ENCODE measurements around the gene BBS2.
A peak's percentile ranks its signal among the peaks of the same experiment; 100 is the strongest.

BBS2 gene, protein sequence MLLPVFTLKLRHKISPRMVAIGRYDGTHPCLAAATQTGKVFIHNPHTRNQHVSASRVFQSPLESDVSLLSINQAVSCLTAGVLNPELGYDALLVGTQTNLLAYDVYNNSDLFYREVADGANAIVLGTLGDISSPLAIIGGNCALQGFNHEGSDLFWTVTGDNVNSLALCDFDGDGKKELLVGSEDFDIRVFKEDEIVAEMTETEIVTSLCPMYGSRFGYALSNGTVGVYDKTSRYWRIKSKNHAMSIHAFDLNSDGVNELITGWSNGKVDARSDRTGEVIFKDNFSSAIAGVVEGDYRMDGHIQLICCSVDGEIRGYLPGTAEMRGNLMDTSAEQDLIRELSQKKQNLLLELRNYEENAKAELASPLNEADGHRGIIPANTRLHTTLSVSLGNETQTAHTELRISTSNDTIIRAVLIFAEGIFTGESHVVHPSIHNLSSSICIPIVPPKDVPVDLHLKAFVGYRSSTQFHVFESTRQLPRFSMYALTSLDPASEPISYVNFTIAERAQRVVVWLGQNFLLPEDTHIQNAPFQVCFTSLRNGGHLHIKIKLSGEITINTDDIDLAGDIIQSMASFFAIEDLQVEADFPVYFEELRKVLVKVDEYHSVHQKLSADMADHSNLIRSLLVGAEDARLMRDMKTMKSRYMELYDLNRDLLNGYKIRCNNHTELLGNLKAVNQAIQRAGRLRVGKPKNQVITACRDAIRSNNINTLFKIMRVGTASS

DNA sequence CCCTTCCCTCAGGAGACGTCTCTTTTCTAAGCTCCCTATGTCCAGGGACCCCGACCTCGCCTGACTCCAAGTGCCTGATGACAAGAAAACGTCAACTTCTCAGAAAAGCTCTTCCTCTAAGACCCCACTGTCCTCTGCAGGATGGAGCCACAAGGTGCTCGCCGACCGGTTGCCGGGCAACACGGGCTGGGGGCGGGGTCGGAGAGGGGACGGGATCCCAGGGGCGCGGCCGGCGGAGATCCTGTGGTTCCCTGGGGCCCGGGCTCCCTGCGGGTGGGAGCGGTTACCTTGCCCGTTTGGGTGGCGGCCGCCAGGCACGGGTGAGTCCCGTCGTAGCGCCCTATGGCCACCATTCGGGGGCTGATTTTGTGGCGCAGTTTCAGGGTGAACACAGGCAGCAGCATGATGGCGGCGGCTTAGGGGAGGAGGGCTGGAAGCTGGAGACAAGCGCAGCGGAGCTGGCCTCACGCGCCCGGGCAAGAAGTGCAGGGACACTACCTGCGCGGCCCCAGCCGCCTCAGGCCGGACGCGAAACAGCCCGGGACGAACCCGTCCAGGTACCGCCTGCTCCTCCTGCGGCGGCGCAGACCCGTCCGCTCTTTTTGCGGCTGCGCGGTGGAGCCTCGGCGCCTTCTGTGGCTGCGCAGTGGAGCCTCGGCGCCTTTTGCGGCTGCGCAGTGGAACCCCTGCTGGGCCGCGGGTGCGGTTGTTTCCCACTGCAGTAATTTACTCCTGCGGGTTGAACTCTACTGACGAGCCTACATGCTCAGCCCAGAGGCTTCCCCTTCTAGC is at the start of gene BBS2:
BBS2 (minus strand) TSS at position 566 of the 792 bp plus-strand sequence; CDS start at position 404, 162 bp downstream.
- peak; percentile 95 for DNase-seq

DNA sequence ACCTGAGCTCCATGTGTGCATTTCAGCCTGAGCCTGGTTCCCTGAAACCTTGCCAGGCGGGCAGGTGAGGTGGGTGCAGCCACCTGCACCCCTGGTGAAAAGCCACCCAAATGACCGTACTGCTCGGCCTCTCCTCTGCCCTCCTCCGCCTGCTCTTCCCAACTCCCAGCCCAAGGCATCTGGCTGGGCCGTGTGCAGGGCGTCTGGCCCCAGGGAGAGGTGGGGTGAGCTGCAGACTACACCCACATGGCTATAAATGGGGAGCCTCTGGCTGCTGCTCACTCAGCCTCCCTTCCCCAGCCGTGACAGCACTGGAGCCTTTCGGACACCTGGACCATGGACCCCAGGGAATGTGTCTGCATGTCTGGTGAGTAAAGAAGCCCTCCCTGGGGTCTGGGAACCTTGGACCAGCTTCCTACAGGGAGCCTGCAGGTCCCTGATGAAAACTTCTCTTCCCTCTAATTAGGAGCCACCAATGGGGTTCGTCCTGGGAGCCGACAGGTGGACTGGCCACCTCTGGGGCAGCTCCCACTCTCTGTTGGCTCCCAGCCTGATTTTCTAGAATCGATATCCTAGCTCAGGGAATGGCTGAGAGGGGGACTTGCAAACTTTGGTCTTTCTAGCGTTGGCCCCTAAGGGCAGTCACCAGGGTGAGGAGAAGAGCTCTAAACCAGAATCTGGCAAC is 45.1 kb upstream of the BBS2 start, which contains the start of gene MT4:
MT4 (plus strand) TSS at position 281 of the 685 bp plus-strand sequence; CDS start at position 337, 56 bp downstream.
- no peak for DNase-seq

DNA sequence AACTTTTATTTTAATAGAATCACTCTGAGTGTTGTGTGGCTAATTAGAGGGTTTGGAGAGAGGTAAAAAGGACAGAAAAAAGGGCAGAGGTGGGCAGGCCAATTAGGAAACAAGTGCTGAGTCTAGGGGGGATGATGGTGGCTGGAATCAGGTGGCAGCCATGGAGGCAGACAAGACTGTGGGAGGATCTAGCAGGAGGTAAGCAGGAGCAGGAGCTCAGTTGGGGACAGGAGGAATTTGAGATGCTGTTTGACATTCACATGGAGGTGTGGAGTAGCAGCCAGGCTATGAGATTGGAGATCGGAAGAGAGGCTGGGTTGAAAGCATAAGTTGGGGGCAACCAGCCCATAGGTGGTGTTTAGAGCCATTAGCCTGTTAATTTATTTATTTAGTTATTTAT is 41.3 kb upstream of the BBS2 start:
- DNase-seq, result no peak

DNA sequence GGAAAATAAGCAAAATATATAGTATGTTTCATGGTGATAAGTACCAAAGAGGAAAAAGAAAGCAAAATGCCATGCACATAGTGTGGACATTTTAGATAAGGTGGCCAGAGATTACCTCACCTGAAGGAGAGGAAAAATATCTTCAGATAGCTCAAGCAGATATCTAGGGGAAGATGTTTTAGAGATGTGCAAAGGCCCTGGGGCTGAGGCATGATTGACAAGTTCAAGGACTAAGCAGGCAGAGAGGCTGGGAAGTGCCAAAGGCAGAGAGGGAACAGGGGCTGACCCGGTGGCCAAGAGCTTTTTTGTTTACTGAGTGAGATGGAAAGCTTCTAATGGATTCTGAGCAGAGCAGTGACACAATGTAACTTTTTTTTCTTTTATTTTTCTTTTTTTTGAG is 40.6 kb upstream of the BBS2 start:
- no peak for DNase-seq

DNA sequence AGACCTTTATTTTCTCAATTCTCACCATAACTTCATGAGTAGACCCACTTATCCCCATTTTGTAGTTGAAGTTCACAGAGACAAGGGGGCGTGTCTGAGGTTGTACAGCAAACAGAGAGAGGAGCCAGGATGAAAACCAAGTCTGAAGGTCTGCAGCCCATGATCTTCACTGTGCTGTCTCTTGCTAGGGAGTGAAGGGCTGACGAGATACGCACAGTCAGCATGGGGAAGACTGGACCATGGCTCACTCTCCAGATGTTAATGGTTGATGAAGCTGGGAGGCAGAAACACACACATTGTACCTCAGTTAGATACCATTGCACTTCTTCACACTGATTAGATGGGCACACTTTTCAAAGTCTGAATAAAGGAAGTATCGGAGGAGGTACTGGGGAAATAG is 39.3 kb upstream of the BBS2 start:
- no peak for DNase-seq

DNA sequence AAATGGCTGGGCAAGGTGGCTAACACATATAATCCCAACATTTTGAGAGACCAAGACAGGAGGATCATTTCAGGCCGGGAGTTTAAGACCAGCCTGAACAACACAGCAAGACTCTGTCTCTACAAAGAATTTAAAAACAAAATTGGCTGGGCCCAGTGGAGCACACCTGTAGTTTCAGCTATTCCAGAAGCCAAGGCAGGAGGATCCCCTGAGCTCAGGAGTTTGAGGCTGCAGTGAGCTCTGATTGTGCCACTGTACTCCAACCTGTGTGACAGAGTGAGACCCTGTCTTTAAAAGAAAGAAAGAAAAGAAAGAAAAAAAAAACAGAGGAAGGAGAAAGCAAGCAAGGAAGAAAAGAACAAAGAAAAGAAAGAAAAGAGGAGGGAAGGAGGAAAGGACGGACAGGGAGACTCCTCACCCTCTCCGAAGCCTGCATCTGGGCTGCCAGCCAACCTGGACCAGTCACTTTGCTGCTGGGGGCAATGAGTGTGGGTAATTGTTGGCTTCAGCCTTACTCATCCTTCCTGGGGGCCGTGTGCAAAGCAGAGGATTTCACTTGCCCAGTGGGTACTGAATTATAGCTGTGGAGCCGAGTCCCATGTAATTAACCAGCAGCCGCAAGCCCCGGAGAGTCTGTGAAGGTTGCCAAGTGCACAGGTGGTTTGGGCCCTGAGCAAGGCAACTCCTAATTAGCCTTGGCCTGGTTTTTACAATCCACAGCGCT is 38.4 kb upstream of the BBS2 start:
- DNase-seq, result no peak

DNA sequence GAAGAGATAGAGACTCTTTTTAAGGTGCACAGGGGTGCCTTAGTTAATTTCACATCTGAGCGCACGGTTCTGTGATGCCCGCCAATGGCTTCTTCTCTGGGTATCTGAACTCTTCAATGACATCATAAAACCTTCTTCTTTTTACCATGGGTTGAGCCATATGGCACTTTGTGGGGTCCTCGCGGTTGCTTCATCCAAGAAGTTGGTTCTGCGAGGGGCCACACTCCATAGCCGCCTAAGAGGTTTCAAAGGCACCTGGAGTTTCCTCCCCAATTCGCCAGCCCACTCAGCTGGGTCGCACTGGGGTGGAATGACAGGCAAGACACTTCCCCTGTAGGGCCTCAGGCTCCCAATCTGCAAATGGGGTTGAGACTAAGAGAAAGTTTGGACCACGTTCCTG is 34.6 kb upstream of the BBS2 start:
- DNase-seq, result no peak

DNA sequence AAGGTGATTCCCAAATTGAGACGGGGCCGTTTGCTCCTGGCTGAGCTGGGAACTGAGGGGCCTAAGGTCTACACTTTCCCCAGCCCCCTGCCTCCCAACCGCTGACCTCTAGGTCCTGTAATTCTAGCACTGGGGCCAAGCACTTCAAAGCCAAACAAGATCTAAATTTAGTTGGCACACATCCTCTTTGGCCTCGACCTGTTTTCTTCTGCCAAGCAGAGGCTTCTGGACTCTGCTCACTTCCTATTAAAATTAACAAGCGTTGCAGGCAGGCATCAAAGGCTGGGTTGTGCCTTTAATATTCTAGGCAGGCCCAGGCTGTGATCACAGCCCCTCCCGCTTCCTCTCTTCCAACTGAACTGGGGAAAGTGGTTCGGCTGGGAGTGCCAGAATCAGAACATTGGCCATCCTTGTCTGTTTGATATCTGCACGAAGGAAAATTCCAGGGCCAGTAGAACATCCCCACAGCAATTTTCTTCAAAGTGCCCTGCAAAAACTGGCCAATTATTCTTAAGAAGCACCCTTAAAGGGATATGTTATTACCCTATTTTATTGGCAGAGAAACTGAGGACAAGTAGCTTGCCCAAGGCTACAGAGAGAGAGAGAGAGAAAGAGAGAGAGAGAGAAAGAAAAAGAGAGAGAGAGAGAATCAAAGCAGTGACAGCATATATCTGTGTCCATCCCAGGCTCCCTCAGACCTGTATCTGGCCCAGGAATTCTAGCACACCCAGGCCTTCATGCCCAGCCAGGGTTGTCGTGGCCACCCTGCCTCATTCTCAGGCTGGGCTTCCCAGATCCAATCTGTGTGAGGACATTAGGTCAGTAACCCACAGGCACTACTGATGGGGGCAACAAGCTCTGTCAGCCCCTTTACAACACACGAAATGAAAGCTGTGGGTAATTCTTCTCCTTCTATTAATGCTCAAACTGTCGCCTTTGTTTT is 32.2 kb upstream of the BBS2 start:
- DNase-seq, result no peak

DNA sequence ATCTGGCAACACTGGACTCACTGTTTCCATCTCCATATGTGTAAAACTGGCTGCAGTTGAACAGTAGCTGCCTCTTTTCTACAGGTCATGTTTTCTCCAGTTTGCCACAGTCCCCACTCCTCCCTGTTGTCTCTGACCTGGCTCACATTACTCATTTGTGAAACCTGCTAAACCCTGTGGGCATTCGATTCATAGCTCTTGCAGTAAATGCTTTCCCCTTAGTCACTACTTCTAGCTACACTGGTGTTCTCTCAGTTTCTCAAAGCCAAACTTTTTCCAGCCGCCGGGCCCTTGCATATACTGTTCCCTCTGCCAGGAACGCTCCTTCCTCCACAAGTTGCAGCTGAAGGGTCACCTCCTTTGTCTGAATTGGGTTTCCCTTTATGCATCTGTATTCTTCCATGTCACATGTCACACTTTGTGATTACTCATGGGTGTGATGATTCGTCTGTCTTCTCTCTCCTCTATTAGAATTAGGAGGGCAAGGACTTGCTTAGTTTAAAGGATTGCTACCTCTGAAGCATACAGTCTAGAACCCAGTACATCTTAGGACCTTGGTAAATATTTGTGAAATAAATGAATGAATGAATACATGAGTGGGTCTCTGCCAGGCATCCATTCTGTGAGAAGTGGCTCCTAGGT is 30.0 kb upstream of the BBS2 start:
- no peak for DNase-seq

DNA sequence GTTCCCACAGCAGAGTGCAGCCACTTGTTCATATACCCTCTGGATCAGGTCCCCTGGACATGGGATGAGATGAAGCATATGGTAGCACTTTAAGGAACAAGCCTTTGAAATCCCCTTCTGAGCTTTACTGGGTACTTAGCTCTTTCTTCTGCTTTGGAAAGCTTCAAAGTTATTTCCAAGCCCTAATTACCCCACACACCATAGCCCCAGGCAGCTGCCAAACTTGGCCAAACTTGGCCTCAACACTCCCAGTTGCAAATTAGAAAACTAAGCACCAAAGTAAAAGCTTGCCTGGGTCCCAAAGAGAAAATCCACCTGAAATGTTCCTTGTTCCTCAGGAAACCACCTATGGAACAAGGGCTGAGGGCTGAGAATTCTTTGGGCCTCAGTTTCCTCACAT is 29.3 kb upstream of the BBS2 start:
- no peak for DNase-seq

DNA sequence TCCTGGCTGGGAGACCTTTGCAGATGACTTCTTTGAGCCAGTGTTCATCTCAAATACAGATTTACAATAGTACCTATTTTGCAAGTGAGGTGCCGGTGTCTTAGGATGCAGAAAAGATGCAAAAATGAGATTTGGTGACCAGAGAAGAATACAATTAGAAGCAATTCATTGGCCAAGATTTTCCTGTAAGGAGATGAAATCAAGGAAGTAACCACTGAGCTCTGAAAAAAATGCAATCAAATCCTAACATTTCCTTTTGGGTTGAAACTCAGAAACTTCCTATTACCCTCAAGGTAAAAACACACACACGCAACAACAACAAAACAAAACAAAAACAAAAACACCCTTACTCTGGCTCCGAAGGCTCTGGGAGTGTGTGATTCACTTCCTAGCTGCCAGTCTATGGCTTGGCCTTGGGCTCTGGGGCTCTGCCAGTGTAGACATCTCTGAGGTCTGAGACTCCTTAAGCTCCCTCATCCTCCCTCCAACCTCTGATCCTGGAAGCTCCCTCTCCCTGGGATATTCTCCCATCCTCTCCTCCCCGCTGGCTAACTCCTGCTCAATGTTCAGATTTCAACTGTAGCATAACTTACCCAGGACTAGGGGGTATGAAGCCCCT is 28.2 kb upstream of the BBS2 start:
- no peak for DNase-seq

DNA sequence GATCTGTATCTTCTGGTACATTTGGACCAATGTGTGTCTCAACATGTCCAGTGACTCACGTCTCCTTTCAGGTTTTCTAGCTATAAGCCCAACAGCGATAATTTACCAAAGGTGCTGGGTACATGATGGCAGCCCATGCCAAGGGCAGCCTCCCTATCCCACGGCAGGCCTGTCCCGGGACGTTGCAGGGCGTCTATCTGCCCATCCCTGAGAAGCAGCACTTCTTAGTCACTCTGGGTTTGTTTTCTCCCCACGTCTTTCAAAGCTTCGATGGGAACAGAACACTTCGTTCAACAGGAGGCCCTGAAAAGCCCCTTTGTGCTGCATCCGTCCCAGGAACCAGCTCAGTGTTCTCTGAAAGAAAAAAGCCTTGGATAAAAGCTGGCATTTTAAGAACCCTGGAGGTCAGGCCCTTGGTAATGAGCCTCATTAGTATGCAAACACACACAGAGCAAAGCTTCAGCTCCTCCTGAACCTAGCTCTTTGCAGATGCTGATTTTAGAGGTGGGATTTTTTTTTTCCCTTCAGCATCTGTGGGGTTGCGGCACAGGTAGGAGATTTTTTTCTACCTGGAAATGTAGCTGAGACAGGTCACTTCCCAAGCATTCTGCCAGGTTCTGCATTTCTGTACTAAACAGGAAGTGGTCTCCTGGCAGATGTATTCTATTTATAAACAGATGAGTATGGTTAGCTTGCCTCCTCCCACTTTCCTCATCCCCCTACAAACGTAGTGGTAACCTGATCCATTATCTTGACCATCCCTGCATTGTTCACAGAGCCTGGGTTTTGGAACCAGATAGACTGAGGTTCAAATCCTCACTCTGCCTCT is 27.5 kb upstream of the BBS2 start:
- peak; percentile 22 for DNase-seq

DNA sequence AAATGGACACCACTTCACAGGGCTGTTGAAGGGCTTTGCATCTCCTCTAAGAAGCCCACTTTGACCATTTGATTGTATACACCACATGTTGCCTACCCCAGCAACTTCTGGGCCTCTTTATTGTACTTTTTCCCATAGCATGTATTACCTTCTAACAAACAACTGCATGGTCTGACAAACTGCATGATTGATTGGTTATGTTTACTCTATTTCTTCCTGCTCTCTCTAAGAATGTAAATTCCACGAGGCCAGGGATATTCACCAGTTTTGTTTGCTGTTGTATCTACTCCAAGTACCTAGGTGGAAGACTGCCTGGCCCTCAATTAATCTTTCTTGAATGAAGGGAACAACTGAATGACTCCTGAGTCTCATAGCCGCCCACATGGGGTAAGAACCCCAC is 22.2 kb upstream of the BBS2 start:
- no peak for DNase-seq

DNA sequence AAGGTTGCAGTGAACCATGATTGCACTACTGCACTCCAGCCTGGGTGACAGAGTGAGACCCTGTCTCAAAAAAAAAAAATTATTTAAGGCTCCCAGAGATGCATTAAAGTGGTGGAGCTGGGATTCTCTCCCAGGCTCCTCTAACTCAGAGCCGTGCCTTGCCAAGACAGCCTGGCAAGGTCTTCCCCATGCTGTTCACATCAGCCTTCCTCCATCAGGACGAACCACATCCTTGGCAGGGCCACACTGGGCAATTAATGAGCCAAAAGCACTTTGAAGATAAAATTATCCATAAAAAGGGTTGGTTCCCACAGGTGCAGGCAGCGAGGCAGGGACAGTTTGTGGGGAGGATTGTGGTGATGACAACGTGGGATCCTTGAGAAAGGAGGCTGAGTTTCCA is 19.8 kb upstream of the BBS2 start:
- no peak for DNase-seq

DNA sequence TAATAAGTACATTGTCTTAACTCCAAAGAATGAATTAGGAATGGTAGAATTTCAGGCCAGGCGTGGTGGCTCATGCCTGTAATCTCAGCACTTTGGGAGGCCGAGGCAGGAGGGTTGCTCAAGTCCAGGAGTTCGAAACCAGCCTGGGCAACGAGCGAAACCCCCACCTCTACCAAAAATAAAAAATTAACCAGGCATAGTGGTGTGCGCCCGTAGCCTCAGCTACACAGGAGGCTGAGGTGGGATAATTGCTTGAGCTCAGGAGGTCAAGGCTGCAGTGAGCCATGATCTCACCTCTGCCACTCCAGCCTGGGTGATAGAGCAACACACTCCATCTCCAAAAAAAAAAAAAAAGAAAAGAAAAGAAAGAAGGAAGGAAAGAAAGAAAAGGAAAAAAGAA is 18.5 kb upstream of the BBS2 start:
- no peak for DNase-seq

DNA sequence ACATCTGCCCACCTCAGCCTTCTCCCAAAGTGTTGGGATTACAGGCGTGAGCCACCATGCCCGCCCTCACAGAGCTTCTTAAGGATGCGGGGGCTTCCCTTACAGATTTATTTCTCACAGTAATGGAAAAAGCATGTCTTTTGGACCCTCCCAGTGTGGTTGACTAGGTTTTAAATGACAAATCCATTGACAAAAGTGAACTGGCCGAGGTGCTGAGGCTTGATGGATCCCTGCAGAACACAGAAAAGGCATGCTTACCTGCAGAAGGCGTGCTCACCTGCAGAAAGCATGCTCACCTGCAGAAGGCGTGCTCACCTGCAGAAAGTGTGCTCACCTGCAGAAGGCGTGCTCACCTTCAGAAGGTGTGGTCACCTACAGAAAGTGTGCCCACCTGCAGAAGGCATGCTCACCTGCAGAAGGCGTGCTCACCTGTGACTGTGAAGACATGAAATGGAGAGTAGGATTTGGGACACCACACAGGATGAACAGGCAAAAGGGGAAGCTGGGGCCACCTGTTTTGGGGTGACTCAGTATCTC is 15.1 kb upstream of the BBS2 start:
- no peak for DNase-seq

DNA sequence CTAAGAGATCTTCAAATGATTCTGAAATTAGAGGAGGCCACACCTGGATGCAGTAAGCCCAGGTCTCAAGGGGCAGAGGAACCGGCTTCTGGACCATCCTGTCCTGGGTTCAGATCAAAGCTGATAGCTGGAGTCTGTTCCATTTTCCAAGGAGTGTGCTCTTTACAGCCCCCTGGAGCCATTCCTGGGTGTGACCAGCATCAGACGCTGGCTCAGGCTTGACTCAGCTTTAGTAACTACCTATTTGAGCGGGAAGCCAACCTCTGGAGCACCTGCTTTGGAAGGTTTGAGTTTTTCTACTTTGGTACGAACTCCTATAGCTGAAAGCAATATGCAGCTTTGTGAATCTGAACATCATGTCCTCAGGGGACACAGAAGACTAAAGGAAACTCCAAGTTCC is 12.9 kb upstream of the BBS2 start:
- DNase-seq, result no peak

DNA sequence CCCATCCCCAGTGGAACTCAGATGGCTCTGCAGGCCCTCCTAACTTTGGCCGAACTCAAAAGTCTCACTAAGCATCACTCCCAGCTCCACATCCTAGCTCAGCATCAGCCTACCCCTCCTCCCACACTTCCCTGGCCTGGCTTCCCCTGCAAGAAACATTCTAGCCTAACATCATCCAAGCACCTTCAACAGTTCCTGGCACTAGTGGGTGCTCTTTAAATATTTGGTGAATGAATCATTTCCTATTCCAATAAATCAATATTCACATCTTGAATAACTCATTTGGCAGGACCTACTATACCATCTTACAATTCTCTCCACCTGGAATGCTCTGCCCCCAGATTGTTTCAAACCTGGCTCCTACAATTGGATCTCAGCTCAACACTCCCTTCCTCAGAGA is 11.0 kb upstream of the BBS2 start:
- DNase-seq, result no peak

DNA sequence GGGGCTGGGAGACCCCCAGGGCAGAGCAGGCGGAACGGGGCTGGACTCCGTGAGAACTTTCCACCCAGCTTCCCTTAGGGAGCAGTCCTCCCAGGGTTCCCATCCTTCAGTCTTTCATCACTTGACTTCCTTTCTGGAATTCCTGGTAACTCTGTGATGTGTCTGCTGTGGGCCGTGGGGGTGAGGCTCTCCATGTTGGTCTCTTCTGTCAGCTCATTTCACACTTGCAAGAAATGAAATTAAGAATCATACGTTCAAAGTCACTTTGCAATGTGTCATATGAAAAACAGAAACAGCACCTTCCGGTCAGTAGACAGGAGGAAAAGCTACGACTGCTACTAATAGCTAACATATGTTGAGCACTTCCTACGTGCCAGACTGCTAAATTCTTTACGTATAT is 5.4 kb upstream of the BBS2 start:
- no peak for DNase-seq

Data from retina (tissue), 1 donor.